IMR-90 (cell line): ENCODE measurements around the gene RAD51B. TPM values are rescaled to one million over a fixed set of nuclear protein-coding genes. Genes with fewer than 3 reads are reported as not detected.

Source experiments
- ATAC-seq: fragments of 200-7000 bp; cut with Tn5 transposase; 2 replicates; pipeline ENCODE4 v1.9.1; 2020; ENCODE audit warnings: low read depth, mild to moderate bottlenecking, moderate library complexity
- BruUV-seq: library from RNA; stranded (reverse); fragments of 400-500 nt; replicated peaks from 2 replicates; lab custom pipeline; 2021; lab: Mats Ljungman, UMichigan
- CTCF ChIA-PET: fragments of 300-600 bp; formaldehyde crosslinking; extraction: SDS; loops from one replicate; lab custom pipeline; 2021; ENCODE audit warnings: antibody characterized with exemption; lab: Yijun Ruan, JAX
- POLR2A ChIA-PET: fragments of 300-600 bp; sonication (Branson Sonifier 250); formaldehyde crosslinking; loops from one replicate; lab custom pipeline; 2022; ENCODE audit warnings: antibody characterized with exemption; ENCODE audit not compliant: unreplicated experiment; lab: Charles Lee
- DNase-seq: peaks from one replicate; pipeline ENCODE4 v3.0.0; 2013
- H2AFZ ChIP-seq: replicated peaks from 2 replicates; pipeline ENCODE3; 2013; ENCODE audit warnings: low read length, mild to moderate bottlenecking; ENCODE audit not compliant: poor library complexity
- H2AK5ac ChIP-seq: 2 replicates; pipeline ENCODE4 v1.6.1; 2013; ENCODE audit warnings: low read depth, low read length, inconsistent platforms
- H2AK9ac ChIP-seq: replicated peaks from 2 replicates; pipeline ENCODE3; 2013; ENCODE audit warnings: mild to moderate bottlenecking, low read depth, low read length, moderate library complexity; ENCODE audit not compliant: poor library complexity
- H2BK120ac ChIP-seq: 2 replicates; pipeline ENCODE4 v1.6.1; 2013; ENCODE audit warnings: low read depth, low read length, inconsistent platforms
- H2BK15ac ChIP-seq: 3 replicates; pipeline ENCODE4 v1.6.1; 2013; ENCODE audit warnings: low read depth, low read length, inconsistent platforms
- H2BK20ac ChIP-seq: 2 replicates; pipeline ENCODE4 v1.6.1; 2013; ENCODE audit warnings: low read depth, mild to moderate bottlenecking, inconsistent platforms, low read length, moderate library complexity
- H2BK5ac ChIP-seq: 2 replicates; pipeline ENCODE4 v1.6.1; 2013; ENCODE audit warnings: mild to moderate bottlenecking, low read depth, low read length, inconsistent platforms; ENCODE audit not compliant: poor library complexity, severe bottlenecking
- H3K14ac ChIP-seq: replicated peaks from 2 replicates; pipeline ENCODE4 v1.6.1; 2013; ENCODE audit warnings: low read depth, low read length, inconsistent platforms
- H3K18ac ChIP-seq: 2 replicates; pipeline ENCODE4 v1.6.1; 2013; ENCODE audit warnings: low read depth, low read length, control low read depth
- H3K23ac ChIP-seq: 2 replicates; pipeline ENCODE4 v1.6.1; 2013; ENCODE audit warnings: low read depth, low read length, inconsistent platforms
- H3K27ac ChIP-seq: 2 replicates; pipeline ENCODE4 v1.5.1; 2013; ENCODE audit warnings: mild to moderate bottlenecking, control low read depth, low read length; ENCODE audit not compliant: insufficient read depth
- H3K27me3 ChIP-seq: 2 replicates; pipeline ENCODE4 v1.6.1; 2013; ENCODE audit warnings: low read length; ENCODE audit not compliant: control insufficient read depth, insufficient read depth
- H3K36me3 ChIP-seq: 2 replicates; pipeline ENCODE4 v1.6.1; 2013; ENCODE audit warnings: low read length, mixed read lengths; ENCODE audit not compliant: control insufficient read depth, insufficient read depth
- H3K4ac ChIP-seq: 2 replicates; pipeline ENCODE4 v1.6.1; 2013; ENCODE audit warnings: low read depth, low read length, inconsistent platforms
- H3K4me1 ChIP-seq: 2 replicates; pipeline ENCODE4 v1.6.1; 2013; ENCODE audit warnings: low read length, mixed read lengths; ENCODE audit not compliant: control insufficient read depth, insufficient read depth
- H3K4me2 ChIP-seq: 2 replicates; pipeline ENCODE4 v1.6.1; 2013; ENCODE audit warnings: low read depth, mild to moderate bottlenecking, control low read depth, low read length, moderate library complexity
- H3K4me3 ChIP-seq: 2 replicates; pipeline ENCODE4 v1.5.1; 2013; ENCODE audit warnings: low read depth, mild to moderate bottlenecking, control low read depth, low read length, moderate library complexity; ENCODE audit not compliant: insufficient read depth
- H3K56ac ChIP-seq: 2 replicates; pipeline ENCODE4 v1.6.1; 2013; ENCODE audit warnings: low read length, inconsistent platforms; ENCODE audit not compliant: insufficient read depth; ENCODE audit errors: extremely low read depth
- H3K79me1 ChIP-seq, 2 experiments: 2 replicates each; pipeline ENCODE4 v1.6.1; 2013; ENCODE audit warnings: low read length in 2 of 2, inconsistent platforms in 1 of 2, low read depth in 1 of 2
- H3K9ac ChIP-seq: 2 replicates; pipeline ENCODE4 v1.6.1; 2013; ENCODE audit warnings: low read depth, low read length, control low read depth
- H3K9me1 ChIP-seq: 2 replicates; pipeline ENCODE4 v1.6.1; 2013; ENCODE audit warnings: low read length, inconsistent platforms; ENCODE audit not compliant: insufficient read depth
- H3K9me3 ChIP-seq: 2 replicates; pipeline ENCODE4 v1.6.1; 2013; ENCODE audit warnings: low read length; ENCODE audit not compliant: control insufficient read depth, insufficient read depth
- H4K20me1 ChIP-seq: 2 replicates; pipeline ENCODE4 v1.6.1; 2013; ENCODE audit warnings: low read length, inconsistent platforms; ENCODE audit not compliant: insufficient read depth
- H4K5ac ChIP-seq: 2 replicates; pipeline ENCODE4 v1.6.1; 2013; ENCODE audit warnings: mild to moderate bottlenecking, low read depth, low read length, control low read depth
- H4K8ac ChIP-seq, 2 experiments: 2 replicates each; pipeline ENCODE4 v1.6.1; 2013; ENCODE audit warnings: low read depth in 2 of 2, low read length in 2 of 2, control low read depth in 1 of 2, inconsistent platforms in 1 of 2
- H4K91ac ChIP-seq: 2 replicates; pipeline ENCODE4 v1.6.1; 2013; ENCODE audit warnings: low read depth, low read length, inconsistent platforms; ENCODE audit not compliant: insufficient read depth
- BHLHE40 ChIP-seq: fragments of 150-350 bp; IDR thresholded peaks from 2 replicates; pipeline ENCODE4 v1.6.1; 2016; ENCODE audit warnings: mild to moderate bottlenecking, low read depth, low read length
- CEBPB ChIP-seq: IDR thresholded peaks from 2 replicates; pipeline ENCODE4 v1.6.1; 2012; ENCODE audit warnings: low read depth, low read length, improper control_type of control experiment
- CHD1 ChIP-seq: IDR thresholded peaks from 2 replicates; pipeline ENCODE4 v1.6.1; 2012; ENCODE audit warnings: low read depth, low read length, improper control_type of control experiment
- ELK1 ChIP-seq: fragments of 150-350 bp; IDR thresholded peaks from 2 replicates; pipeline ENCODE4 v1.6.1; 2016; ENCODE audit warnings: low read depth, mild to moderate bottlenecking, low read length, moderate library complexity, borderline replicate concordance
- FOS ChIP-seq: fragments of 150-350 bp; IDR thresholded peaks from 2 replicates; pipeline ENCODE4 v1.6.1; 2016; ENCODE audit warnings: low read depth, low read length
- MAFK ChIP-seq: IDR thresholded peaks from 2 replicates; pipeline ENCODE4 v1.6.1; 2012; ENCODE audit warnings: low read depth, low read length, improper control_type of control experiment
- MAZ ChIP-seq: IDR thresholded peaks from 2 replicates; pipeline ENCODE4 v1.6.1; 2012; ENCODE audit warnings: low read depth, mild to moderate bottlenecking, low read length, improper control_type of control experiment, moderate library complexity, borderline replicate concordance
- MXI1 ChIP-seq: IDR thresholded peaks from 2 replicates; pipeline ENCODE4 v1.6.1; 2012; ENCODE audit warnings: low read depth, mild to moderate bottlenecking, low read length, moderate library complexity, borderline replicate concordance
- NFE2L2 ChIP-seq: fragments of 150-350 bp; IDR thresholded peaks from 2 replicates; pipeline ENCODE4 v1.6.1; 2016; ENCODE audit warnings: low read depth, mild to moderate bottlenecking, low read length
- POLR2A ChIP-seq: IDR thresholded peaks from 2 replicates; pipeline ENCODE4 v1.6.1; 2012; ENCODE audit warnings: mild to moderate bottlenecking, low read depth, low read length
- RAD21 ChIP-seq: IDR thresholded peaks from 2 replicates; pipeline ENCODE4 v1.6.1; 2012; ENCODE audit warnings: low read length, improper control_type of control experiment
- RFX5 ChIP-seq: IDR thresholded peaks from 2 replicates; pipeline ENCODE4 v1.8.0; 2012; ENCODE audit warnings: low read depth, mild to moderate bottlenecking, low read length, moderate library complexity
- USF2 ChIP-seq: fragments of 150-350 bp; IDR thresholded peaks from 2 replicates; pipeline ENCODE4 v1.6.1; 2017; ENCODE audit warnings: mild to moderate bottlenecking, antibody characterized with exemption, low read length, low read depth
- dilution Hi-C: fragments of 300-500 bp; cut with HindIII; formaldehyde crosslinking; loops from one replicate; pipeline ENCODE4 v1.14.3; 2018; ENCODE audit warnings: low sequenced_read_pairs; ENCODE audit not compliant: unreplicated experiment
- in situ Hi-C: fragments of 300-500 bp; cut with MboI; formaldehyde crosslinking; loops from 3 replicates; pipeline ENCODE4 v1.14.3; 2019; ENCODE audit warnings: low sequenced_read_pairs, inconsistent platforms, mixed read lengths
- intact Hi-C: fragments of 100-400 bp; cut with micrococcal nuclease; formaldehyde crosslinking; loops from 2 replicates; pipeline ENCODE4 v1.10.0; 2022
- polyA plus RNA-seq, 3 experiments: library from polyadenylated mRNA; depleted of rRNA; stranded (reverse); fragments of >200 nt; gene quantifications; 2 replicates each; pipeline ENCODE4 v1.2.3, GENCODE V29; 2012; ENCODE audit warnings: low replicate concordance in 1 of 3
- total RNA-seq: library from RNA; depleted of rRNA; stranded (reverse); fragments of >200 nt; gene quantifications from 2 replicates; pipeline ENCODE4 v1.2.3, GENCODE V29; 2012

Gene RAD51B
- total and polyA plus RNA-seq, 2 of the 4 experiments (the other 2 are of a cell fraction), result 5.1 to 18.8 TPM

GRCh38 chr14:68427550-68427890, 607.9 kb downstream of the RAD51B start:
- Histone ChIP-seq H3K36me3 (no peaks in the 10 kb centered on the region), H4K5ac (no peak overlapping the region), H2AK9ac (no peak overlapping the region), H4K91ac (no peak overlapping the region), H4K8ac (no peak overlapping the region), H3K27ac (no peak overlapping the region), H2AFZ (no peak overlapping the region), H3K9me3 (no peaks in the 10 kb centered on the region), H3K56ac (no peak overlapping the region), H3K79me1 (no peaks in the 10 kb centered on the region), H3K18ac (no peak overlapping the region), H3K9me1 (no peaks in the 10 kb centered on the region), H3K4ac (no peak overlapping the region), H2BK5ac (no peak overlapping the region), H3K23ac (no peak overlapping the region), H2BK15ac (no peak overlapping the region), H4K20me1 (no peaks in the 10 kb centered on the region), H3K4me3 (no peak overlapping the region), H2BK20ac (no peak overlapping the region), H3K14ac (no peak overlapping the region), H3K27me3 (no peaks in the 10 kb centered on the region), H3K4me2 (no peak overlapping the region), H3K4me1 (no peaks in the 10 kb centered on the region), H2BK120ac (no peak overlapping the region), H2AK5ac (no peak overlapping the region), H3K9ac (no peak overlapping the region)
- no peak for ATAC-seq
- ChIA-PET CTCF (no interaction called here), POLR2A (no interaction called here)
- in situ Hi-C loops (no loop called here), intact Hi-C loops (no loop called here), dilution Hi-C loops (no loop called here)
- no TSS peak for BruUV-seq
- no peak for DNase-seq
- TF ChIP-seq RFX5, result no peak
- no peak for TF ChIP-seq RAD21
- no peak for TF ChIP-seq POLR2A
- no peak for TF ChIP-seq USF2
- no peak for TF ChIP-seq MXI1
- TF ChIP-seq NFE2L2, result no peak
- no peak for TF ChIP-seq ELK1
- TF ChIP-seq MAZ, result no peak
- no peak for TF ChIP-seq FOS
- TF ChIP-seq CHD1, result no peak
- TF ChIP-seq MAFK, result no peak
- TF ChIP-seq CEBPB, result no peak
- no peak for TF ChIP-seq BHLHE40
